ENCODE results near the gene MICU1. TPM values are rescaled to one million over a fixed set of nuclear protein-coding genes. Genes with fewer than 3 reads are reported as not detected.

MICU1 gene
- polyA plus RNA-seq, 3 donors: 73.1 to 80.7 (median 76.8) TPM

GRCh38 chr10:72642318-72642717, 16.4 kb upstream of the MICU1 start:
- DNase-seq: no peak

- DNase-seq: no peak
These were observed 13.6 kb upstream of the MICU1 start for GRCh38 chr10:72639441-72639873.

- no peak for DNase-seq
These were observed 12.9 kb upstream of the MICU1 start for GRCh38 chr10:72638586-72639440.

- no peak for DNase-seq
These were observed 11.5 kb upstream of the MICU1 start for GRCh38 chr10:72637398-72637857.

GRCh38 chr10:72630144-72630543, 4.3 kb upstream of the MICU1 start:
- no peak for DNase-seq

- DNase-seq: no peak
These were observed 520 bp upstream of the MICU1 start for GRCh38 chr10:72626444-72626754.

GRCh38 chr10:72625276-72625607, 637 bp downstream of the MICU1 start:
- DNase-seq: no peak

- no peak for DNase-seq
These were observed 3.6 kb downstream of the MICU1 start for GRCh38 chr10:72622271-72622670.

GRCh38 chr10:72616716-72617115, 9.2 kb downstream of the MICU1 start:
- DNase-seq: no peak

GRCh38 chr10:72615970-72616369, 9.9 kb downstream of the MICU1 start:
- no peak for DNase-seq

GRCh38 chr10:72612203-72612826, 13.6 kb downstream of the MICU1 start:
- peak; percentile 69 for DNase-seq

GRCh38 chr10:72611783-72612182, 14.1 kb downstream of the MICU1 start:
- no peak for DNase-seq

- no peak for DNase-seq
These were observed 15.4 kb downstream of the MICU1 start for GRCh38 chr10:72610466-72610865.

GRCh38 chr10:72605122-72605521, 20.8 kb downstream of the MICU1 start:
- no peak for DNase-seq

GRCh38 chr10:72601144-72601543, 24.7 kb downstream of the MICU1 start:
- DNase-seq: no peak

GRCh38 chr10:72598769-72599701, 26.8 kb downstream of the MICU1 start:
- no peak for DNase-seq

GRCh38 chr10:72597897-72598296, 28.0 kb downstream of the MICU1 start:
- DNase-seq: no peak

- no peak for DNase-seq
These were observed 30.4 kb downstream of the MICU1 start for GRCh38 chr10:72595436-72595835.

GRCh38 chr10:72593963-72594362, 31.9 kb downstream of the MICU1 start:
- DNase-seq: no peak

GRCh38 chr10:72588266-72588665, 37.6 kb downstream of the MICU1 start:
- no peak for DNase-seq

GRCh38 chr10:72587568-72587967, 38.3 kb downstream of the MICU1 start:
- DNase-seq: no peak

GRCh38 chr10:72574636-72575035, 51.2 kb downstream of the MICU1 start:
- DNase-seq: no peak

- no peak for DNase-seq
These were observed 52.8 kb downstream of the MICU1 start for GRCh38 chr10:72573079-72573478.

Data from renal pelvis (tissue), 4 donors.